ENCODE results near the gene CFAP99.

DNA sequence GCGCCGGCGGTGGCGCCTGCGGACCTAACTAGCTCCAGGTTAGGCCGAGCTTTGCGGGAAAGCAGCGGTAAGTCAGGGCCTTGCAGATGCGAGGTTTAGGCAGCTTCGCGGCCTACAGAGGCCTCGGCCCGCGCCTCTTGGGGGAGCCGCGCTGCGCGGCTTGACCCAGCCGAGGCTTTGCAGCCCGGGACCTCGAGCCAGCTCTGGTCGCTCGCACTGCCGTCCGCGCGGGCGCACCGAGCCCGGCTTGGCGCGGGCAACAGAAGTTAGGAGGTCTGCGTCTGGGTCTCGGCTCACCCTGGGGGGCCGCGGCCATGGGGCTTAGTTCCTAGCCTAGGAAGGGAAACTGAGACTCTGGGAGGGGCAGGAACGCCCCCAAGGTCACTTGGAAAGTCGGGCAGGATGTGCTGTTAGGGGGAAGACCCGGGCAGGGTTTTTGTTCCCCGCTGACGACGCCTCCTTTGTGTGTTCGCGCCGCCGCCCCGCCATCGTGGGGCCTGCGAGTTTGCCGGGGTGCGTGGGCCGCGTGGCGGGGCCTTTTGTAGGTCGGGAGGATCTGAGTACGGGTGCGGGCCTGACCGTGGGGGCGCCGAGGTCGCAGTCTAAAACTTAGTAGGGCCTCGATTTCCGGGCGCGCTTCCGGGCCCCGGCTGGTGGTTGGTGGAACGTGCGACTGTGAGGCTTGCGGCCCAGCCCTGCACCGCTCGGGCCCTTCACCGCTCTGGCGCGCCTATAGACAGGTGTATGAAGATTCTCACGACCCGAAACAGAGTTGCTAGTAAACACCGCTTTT lies 50.6 kb downstream of the CFAP99 start:
- TF ChIP-seq POLR2A (IDR thresholded peaks at IDR 0.05; ENCODE audit: low read depth, low read length) (no peak), RAD21 (IDR thresholded peaks at IDR 0.05; ENCODE audit: low read length) (no peak), RCOR1 (IDR thresholded peaks at IDR 0.05; ENCODE audit: insufficient replicate concordance, low read length) (no peak), MAZ (IDR thresholded peaks at IDR 0.05; ENCODE audit: borderline replicate concordance, low read depth, low read length) (no peak), SMC3 (IDR thresholded peaks at IDR 0.05; ENCODE audit: low read depth, low read length) (no peak), FOS (IDR thresholded peaks at IDR 0.05; ENCODE audit: low read depth, low read length) (no peak)
- TF ChIP-seq, protein P1, sequence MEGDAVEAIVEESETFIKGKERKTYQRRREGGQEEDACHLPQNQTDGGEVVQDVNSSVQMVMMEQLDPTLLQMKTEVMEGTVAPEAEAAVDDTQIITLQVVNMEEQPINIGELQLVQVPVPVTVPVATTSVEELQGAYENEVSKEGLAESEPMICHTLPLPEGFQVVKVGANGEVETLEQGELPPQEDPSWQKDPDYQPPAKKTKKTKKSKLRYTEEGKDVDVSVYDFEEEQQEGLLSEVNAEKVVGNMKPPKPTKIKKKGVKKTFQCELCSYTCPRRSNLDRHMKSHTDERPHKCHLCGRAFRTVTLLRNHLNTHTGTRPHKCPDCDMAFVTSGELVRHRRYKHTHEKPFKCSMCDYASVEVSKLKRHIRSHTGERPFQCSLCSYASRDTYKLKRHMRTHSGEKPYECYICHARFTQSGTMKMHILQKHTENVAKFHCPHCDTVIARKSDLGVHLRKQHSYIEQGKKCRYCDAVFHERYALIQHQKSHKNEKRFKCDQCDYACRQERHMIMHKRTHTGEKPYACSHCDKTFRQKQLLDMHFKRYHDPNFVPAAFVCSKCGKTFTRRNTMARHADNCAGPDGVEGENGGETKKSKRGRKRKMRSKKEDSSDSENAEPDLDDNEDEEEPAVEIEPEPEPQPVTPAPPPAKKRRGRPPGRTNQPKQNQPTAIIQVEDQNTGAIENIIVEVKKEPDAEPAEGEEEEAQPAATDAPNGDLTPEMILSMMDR (conservative IDR thresholded peaks at IDR 0.05; ENCODE audit: low read depth, low read length) = no peak

Measured in IMR-90 (cell line).